BE2C (cell line): Measurements from ENCODE around the gene ABLIM2.

Experiments used
- DNase-seq: peaks from one replicate; pipeline ENCODE4 v3.0.0-alpha.2; 2020
- H3K27me3 ChIP-seq: fragments of 250-450 bp; sonication (Bioruptor Pico); 2 replicates; pipeline ENCODE4 v1.5.1; 2020; ENCODE audit warnings: mild to moderate bottlenecking
- H3K36me3 ChIP-seq: fragments of 250-450 bp; sonication (Bioruptor Pico); 2 replicates; pipeline ENCODE4 v1.5.1; 2020; ENCODE audit warnings: mild to moderate bottlenecking
- H3K4me1 ChIP-seq: fragments of 250-450 bp; sonication (Bioruptor Pico); 2 replicates; pipeline ENCODE4 v1.5.1; 2020
- H3K4me3 ChIP-seq: 2 replicates; pipeline ENCODE4 v1.5.1; 2011; ENCODE audit warnings: low read depth, low read length
- H3K9me3 ChIP-seq: fragments of 250-450 bp; sonication (Bioruptor Pico); 2 replicates; pipeline ENCODE4 v1.5.1; 2020
- CTCF ChIP-seq: IDR thresholded peaks from 2 replicates; pipeline ENCODE4 v1.5.1; 2012; ENCODE audit warnings: mild to moderate bottlenecking, low read depth, low read length

ABLIM2 gene

GRCh38 chr4:7959078-7959477 is 199.5 kb downstream of the ABLIM2 start:
- no peaks in the 10 kb centered on the region for H3K27me3 ChIP-seq
- no peak for DNase-seq
- TF ChIP-seq CTCF, result no peak
- H3K4me3 ChIP-seq, result no peak overlapping the region
- H3K36me3 ChIP-seq, result no peaks in the 10 kb centered on the region
- H3K9me3 ChIP-seq, result no peaks in the 10 kb centered on the region; the same call in 1 of the 2 replicates
- H3K4me1 ChIP-seq, result peaks cover 18% of the 10 kb centered on the region

DNA sequence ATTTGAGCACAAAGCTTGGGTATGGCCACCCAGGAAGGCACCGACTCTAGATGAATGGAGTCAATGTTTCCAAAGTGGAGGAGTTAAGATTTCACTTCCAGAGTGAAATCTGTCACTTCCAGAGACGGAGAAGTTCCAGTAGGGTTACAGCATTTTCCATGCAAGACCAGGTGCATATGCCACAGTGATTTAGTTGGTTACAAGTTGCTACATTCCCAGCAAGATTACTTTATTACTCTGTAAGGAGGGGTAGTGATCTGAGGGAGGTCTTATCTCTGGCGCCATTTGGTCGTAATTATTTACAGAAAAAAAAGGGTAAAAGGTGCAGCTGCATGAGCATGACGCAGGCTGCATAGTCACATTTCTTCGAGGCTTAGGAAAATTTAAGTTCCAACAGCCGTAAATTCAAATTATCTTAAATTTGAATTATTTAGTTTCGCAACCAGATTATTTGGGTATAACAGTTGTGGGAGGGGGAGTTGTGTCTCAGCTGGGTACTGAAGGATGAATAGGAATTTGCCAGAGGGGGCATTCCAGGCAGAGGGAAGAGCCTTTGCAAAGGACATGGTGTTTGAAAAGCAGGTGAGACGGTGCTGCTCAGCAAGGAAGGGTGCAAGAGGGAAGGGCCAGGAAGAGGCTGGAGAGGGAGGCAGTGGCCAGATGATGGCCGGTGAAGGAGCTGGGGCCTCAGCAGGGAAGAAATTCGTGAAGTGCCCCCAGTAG is 201.5 kb downstream of the ABLIM2 start:
- Histone ChIP-seq H3K36me3 (no peaks in the 10 kb centered on the region), H3K4me1 (peaks cover 18% of the 10 kb centered on the region), H3K4me3 (no peak overlapping the region), H3K9me3 (no peaks in the 10 kb centered on the region; the same call in 1 of the 2 replicates), H3K27me3 (no peaks in the 10 kb centered on the region)
- DNase-seq, result no peak
- no peak for TF ChIP-seq CTCF

DNA sequence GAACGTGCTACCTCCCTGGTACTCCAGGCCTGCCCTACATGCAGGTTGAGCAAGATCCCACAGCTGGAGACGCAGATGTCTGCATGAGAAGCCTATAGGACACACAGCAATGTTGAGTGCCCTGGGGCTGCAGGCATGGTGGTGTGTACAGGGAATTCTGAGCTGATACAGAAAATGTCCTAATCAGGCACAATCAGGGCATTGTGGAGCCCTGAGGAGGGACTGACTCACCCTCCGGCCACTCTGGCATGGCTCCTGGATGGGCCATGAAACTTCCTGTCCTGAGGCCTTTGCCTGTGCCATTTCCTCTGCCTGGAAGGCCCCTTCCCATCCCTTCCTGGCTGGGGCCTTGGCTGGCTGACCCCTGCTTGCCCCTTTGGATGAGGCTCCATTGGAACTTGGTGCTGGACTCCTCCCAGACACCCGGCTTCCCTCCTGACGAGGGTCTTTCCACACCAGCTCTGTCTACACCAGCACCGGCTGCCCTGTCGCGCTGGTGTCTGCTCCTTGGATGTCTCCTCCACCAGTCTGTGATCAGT is 202.3 kb downstream of the ABLIM2 start:
- peak; percentile 75 for DNase-seq
- Histone ChIP-seq H3K36me3 (no peaks in the 10 kb centered on the region), H3K4me1 (peaks cover 18% of the 10 kb centered on the region), H3K27me3 (no peaks in the 10 kb centered on the region), H3K9me3 (no peaks in the 10 kb centered on the region; the same call in 1 of the 2 replicates), H3K4me3 (no peak overlapping the region)
- TF ChIP-seq CTCF, result no peak

DNA sequence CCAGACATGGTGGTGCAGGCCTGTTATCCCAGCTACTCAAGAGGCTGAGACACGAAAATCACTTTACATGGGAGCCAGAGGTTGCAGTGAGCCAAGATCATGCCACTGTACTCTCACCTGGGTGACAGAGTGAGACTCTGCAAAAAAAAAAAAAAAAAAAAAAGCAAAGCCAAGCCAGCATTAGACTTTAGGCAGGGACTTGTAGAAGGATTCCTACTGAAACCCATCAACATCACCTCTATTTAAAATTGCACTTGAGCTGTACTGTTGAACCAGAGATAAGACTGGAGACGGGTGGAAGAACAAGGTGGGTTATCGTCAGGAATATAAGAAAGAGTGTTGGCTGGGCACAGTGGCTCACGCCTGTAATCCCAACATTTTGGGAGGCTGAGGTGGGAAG is 203.2 kb downstream of the ABLIM2 start:
- H3K4me1 ChIP-seq, result peaks cover 13% of the 10 kb centered on the region
- TF ChIP-seq CTCF, result no peak
- no peak for DNase-seq
- no peaks in the 10 kb centered on the region for H3K36me3 ChIP-seq
- H3K4me3 ChIP-seq, result no peak overlapping the region
- no peaks in the 10 kb centered on the region for H3K27me3 ChIP-seq
- H3K9me3 ChIP-seq, result no peaks in the 10 kb centered on the region; the same call in none of the 2 replicates

DNA sequence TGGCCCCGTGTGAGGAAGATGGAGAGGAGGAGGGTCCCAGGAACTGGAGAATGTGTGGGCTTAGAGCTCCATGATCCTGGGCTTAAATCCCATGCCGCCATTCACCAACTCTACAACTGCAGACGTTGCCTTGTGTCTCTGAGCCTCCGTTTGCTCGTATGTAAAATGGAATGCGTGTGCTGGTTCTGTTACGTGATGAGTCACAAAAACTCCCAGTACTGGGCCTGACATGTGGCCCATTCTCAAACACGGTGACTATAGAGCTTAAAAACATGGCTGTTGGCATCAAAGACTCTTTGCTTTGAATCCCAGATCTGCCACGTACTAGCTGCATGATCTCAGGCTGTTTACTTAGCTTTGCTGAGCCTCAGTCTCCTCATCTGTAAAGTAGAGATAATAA is 206.0 kb downstream of the ABLIM2 start:
- TF ChIP-seq CTCF, result no peak
- Histone ChIP-seq H3K27me3 (no peaks in the 10 kb centered on the region), H3K36me3 (no peaks in the 10 kb centered on the region), H3K9me3 (no peaks in the 10 kb centered on the region; the same call in none of the 2 replicates), H3K4me3 (no peak overlapping the region), H3K4me1 (peaks cover 26% of the 10 kb centered on the region)
- no peak for DNase-seq
